ENCODE results near the gene LLGL2.
"Not testable (repeated sequence)": the region's sequence is repeated elsewhere in the genome, so short reads cannot be mapped to it uniquely, and the experiment has no call there.

DNA sequence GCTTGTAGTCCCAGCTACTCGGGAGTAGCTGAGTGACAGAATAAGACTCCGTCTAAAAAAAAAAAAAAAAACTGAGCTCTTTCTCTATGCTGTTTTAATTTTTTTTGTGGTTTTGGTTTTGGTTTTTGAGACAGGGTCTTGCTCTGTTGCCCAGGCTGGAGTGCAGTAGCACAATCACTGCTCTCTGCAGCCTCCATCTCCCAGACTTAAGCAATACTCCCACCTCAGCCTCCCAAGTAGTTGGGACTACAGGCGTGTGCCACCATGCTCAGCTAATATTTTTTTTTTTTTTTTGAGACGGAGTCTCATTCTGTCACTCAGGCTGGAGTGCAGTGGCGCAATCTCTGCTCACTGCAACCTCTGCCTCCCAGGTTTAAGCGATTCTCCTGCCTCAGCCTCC lies 57.7 kb downstream of the LLGL2 start:
- TF ChIP-seq SUZ12 (IDR thresholded peaks at IDR 0.05); ELF4 (IDR thresholded peaks at IDR 0.05); HDGF (IDR thresholded peaks at IDR 0.05; ENCODE audit: borderline replicate concordance); SP1 (IDR thresholded peaks at IDR 0.05); CTBP1 (IDR thresholded peaks at IDR 0.05; ENCODE audit: borderline replicate concordance); LEF1 (IDR thresholded peaks at IDR 0.05; ENCODE audit: borderline replicate concordance); ZNF384 (IDR thresholded peaks at IDR 0.05); FOXM1 (IDR thresholded peaks at IDR 0.05; ENCODE audit: borderline replicate concordance); FOXA1 (IDR thresholded peaks at IDR 0.05); BHLHE40 (IDR thresholded peaks at IDR 0.05; ENCODE audit: borderline replicate concordance); TARDBP (IDR thresholded peaks at IDR 0.05); NFRKB (IDR thresholded peaks at IDR 0.05): not testable (repeated sequence)
- TF ChIP-seq, protein P1, sequence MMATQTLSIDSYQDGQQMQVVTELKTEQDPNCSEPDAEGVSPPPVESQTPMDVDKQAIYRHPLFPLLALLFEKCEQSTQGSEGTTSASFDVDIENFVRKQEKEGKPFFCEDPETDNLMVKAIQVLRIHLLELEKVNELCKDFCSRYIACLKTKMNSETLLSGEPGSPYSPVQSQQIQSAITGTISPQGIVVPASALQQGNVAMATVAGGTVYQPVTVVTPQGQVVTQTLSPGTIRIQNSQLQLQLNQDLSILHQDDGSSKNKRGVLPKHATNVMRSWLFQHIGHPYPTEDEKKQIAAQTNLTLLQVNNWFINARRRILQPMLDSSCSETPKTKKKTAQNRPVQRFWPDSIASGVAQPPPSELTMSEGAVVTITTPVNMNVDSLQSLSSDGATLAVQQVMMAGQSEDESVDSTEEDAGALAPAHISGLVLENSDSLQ (IDR thresholded peaks at IDR 0.05) = not testable (repeated sequence)

All from HEK293T (cell line).